H1 (cell line): ENCODE data around the gene HAT1. TPM values are rescaled to one million over a fixed set of nuclear protein-coding genes. Genes with fewer than 3 reads are reported as not detected.

Experiments
- CBX5 ChIP-seq: fragments of 300-800, 300-1000 bp; sonication (generic); IDR thresholded peaks from 2 replicates; pipeline ENCODE4 v1.7.1; 2016; ENCODE audit warnings: antibody characterized with exemption, low read length, low read depth
- CBX8 ChIP-seq: fragments of 300-800, 300-1000 bp; sonication (generic); IDR thresholded peaks from 2 replicates; pipeline ENCODE4 v1.7.1; 2016; ENCODE audit warnings: low read depth, low read length, borderline replicate concordance
- CHD2 ChIP-seq: IDR thresholded peaks from 2 replicates; pipeline ENCODE4 v1.6.1; 2012; ENCODE audit warnings: low read length, improper control_type of control experiment
- POLR2A ChIP-seq, 2 experiments: IDR thresholded peaks; 1 replicate in 1 of 2; 2 replicates in 1 of 2; pipeline ENCODE4 v1.6.1; 2011; ENCODE audit warnings: low read depth in 2 of 2, low read length in 2 of 2, mild to moderate bottlenecking in 2 of 2; ENCODE audit errors: control extremely low read depth in 1 of 2
- SP4 ChIP-seq: IDR thresholded peaks from 2 replicates; pipeline ENCODE4 v1.6.1; 2012; ENCODE audit warnings: low read length, inconsistent platforms
- TAF7 ChIP-seq: optimal IDR thresholded peaks from 2 replicates; pipeline ENCODE3; 2011; ENCODE audit warnings: low read depth, mild to moderate bottlenecking, inconsistent platforms, low read length, moderate library complexity, borderline replicate concordance
- polyA plus RNA-seq, 7 experiments: library from polyadenylated mRNA; depleted of rRNA in 3 of 7; stranded (reverse) in 5 of 7; unstranded in 2 of 7; fragments of >200 nt in 5 of 7; fragments of 200-250 nt in 2 of 7; gene quantifications; 1 replicate in 5 of 7; 2 replicates in 1 of 7; 4 replicates in 1 of 7; pipeline versions ENCODE4 v1.2.1 to v1.2.3, GENCODE V29; 2011 to 2013; ENCODE audit warnings: missing spikeins in 2 of 7, mixed read lengths in 2 of 7
- total RNA-seq: library from RNA; stranded (reverse); fragmentation: NEBNext Ultra II Directional; extraction: Animal tissue kit (Norgen Biotek cat#: 25700); gene quantifications from 2 replicates; pipeline ENCODE4 v1.2.1, GENCODE V29; 2021
- TF ChIP-seq, protein P1 (sequence below): IDR thresholded peaks from 2 replicates; pipeline ENCODE4 v1.6.1; 2011; ENCODE audit warnings: low read depth, mild to moderate bottlenecking, low read length; ENCODE audit not compliant: insufficient read depth

The HAT1 gene
- total and polyA plus RNA-seq, 2 of the 8 experiments (the other 6 are each of a cell fraction or from before 2014, with no cell fraction given): 44.6 to 74.2 TPM

DNA sequence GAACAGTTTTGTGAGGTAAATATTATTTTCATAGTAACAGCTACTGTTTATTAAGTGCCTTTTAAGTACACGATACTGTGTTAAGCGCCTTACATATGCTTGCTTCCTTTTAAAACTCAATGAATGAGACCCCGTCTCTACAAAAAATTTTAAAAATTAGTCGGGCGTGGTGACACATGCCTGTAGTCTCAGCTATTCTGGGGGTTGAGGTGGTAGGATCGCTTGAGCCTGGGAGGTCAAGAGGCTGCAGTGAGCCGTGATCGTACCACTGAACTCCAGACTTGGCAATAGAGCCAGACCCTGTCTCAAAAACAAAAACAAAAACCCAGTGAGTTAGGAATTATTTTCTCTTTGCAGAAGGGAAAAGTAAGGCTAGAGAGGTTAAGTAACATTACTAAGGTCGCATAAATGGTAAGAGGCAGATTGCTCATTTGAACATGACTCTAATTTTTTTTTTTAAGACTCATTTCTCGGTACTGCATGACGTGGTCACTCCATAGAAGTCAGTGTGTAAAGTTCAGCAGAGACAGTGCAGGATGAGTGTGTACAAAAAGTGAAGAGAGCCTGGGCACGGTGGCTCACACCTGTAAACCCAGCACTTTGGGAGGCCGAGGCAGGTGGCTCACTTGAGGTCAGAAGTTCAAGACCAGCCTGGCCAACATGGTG is 78.6 kb downstream of the HAT1 start (continued):
- TF ChIP-seq TAF7 (no peak), CBX5 (no peak), SP4 (no peak), CBX8 (no peak), POLR2A (IDR thresholded peaks at IDR 0.05; ENCODE audit: control extremely low read depth in 1 of 2, low read depth in 2 of 2, low read length in 2 of 2) (no peak), CHD2 (no peak)
- TF ChIP-seq, protein P1, sequence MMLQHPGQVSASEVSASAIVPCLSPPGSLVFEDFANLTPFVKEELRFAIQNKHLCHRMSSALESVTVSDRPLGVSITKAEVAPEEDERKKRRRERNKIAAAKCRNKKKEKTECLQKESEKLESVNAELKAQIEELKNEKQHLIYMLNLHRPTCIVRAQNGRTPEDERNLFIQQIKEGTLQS: no peak
